Stimulated activated CD4-positive, alpha-beta T cell treated with anti-CD3 and anti-CD28 coated beads, Interleukin-15, amount 100 ng/mL, for 48 hours (primary cell): ENCODE measurements around the gene S100A7.
"Not testable (repeated sequence)": the region's sequence is repeated elsewhere in the genome, so short reads cannot be mapped to it uniquely, and the experiment has no call there.

Source experiments
- DNase-seq, 2 donors: peaks; one replicate each; pipeline ENCODE4 v3.0.0-alpha.2; 2020; ENCODE audit warnings: low read depth in 2 of 2

Gene S100A7

DNA sequence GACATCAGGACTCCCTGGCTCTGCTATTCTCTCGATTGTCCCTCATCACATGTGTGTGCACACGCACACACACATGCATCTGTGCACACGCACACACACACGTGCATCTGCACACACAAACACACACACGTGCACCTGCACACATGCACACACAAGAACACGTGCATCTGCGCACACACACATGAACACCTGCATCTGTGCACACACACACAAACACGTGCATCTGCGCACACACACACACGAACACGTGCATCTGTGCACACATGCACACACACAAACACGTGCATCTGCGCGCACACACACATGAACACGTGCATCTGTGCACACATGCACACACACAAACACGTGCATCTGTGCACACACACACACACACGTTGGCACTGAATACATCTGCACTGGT lies 29.4 kb downstream of the S100A7 start:
- no peak for DNase-seq

DNA sequence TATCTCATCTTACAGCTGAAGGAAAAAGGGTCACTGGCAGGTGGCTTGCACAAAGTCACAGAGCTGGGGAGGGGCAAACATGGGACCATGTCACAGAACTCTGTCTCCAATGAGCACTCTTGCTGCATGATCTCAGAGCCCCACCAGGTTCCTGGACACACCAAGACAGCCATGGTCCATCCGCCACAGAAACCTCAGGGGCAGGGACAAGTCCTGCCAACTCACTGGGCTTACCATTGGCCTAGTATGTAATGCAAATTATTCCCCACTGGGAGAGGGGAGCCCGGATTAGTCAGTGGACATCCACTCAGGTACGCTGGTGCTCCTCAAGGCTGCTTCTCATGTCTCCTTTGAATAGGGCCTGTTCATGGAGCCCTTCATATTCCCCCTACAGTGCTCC lies 29.9 kb downstream of the S100A7 start:
- no peak for DNase-seq

GRCh38 chr1:153430166-153430553 lies 30.3 kb downstream of the S100A7 start:
- DNase-seq: no peak

GRCh38 chr1:153429266-153430165 lies 30.9 kb downstream of the S100A7 start:
- DNase-seq: no peak

DNA sequence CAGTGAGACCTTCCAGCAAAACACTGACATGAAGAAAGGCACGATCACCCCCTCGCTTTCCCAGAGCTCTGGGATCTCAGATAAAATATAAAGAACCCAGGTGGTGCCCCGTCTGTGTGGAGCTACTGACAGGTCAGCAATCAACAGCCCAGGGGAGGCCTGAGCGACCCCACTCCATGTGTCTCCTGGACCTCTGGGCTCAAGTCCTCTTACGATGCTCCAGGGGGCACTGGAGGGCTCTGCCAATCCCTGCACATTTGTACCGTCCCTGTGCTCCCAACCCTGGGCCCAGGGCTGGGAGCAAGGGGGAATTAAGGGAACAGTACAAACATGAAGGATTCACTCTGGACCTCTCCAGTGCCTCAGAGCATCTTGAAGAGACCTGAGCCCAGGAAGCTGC lies 31.7 kb downstream of the S100A7 start:
- no peak for DNase-seq

- DNase-seq: no peak
Observed at GRCh38 chr1:153428073-153428638, 32.3 kb downstream of the S100A7 start.

DNA sequence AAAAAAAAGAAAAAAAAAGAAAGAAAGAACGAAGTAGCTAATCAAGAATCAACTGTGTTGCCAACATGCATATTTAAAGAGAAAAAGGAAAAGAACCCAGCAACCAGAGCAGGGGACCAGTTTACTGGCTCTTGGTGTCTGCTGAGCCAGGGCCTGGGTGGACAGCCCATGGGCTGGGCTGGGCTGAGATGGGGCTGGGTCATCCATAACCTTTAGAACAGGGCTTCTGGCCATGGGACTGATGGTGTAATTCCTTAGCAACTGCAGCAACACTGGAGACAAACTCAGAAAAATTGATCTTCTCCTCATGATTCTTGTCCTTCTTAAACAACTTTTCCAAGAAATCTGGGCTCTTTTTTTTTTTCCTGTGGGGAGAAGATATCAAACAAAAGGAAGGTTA lies 33.6 kb downstream of the S100A7 start:
- no peak for DNase-seq

DNA sequence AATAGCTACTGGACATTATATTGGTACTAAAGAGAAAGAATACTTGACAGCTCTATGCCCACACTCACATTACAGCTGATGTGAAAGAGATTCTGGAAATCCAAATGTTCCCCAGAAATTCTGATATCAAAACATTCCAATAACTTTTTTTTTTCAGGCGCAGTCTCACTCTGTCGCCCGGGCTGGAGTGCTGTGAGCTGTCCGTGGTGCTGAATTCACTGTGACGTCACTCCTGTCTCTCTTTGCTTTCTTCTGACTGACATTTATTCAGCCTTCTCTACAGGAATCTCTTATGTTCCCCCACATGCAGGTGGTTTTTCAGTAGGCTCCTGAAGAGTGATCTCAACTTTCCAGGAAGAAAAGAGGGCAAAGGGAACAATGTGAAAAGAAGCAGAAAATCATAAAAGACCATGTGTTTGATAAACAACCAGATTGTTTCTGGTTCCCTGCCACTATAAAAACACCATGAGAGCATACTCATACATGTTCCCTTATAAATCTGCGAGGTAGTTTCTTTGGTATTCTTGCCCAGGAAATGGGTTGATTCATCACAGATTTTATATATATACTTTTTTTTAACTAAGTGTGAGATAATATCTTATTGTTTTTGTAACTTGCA lies 37.9 kb downstream of the S100A7 start:
- peak; percentile 4 to 46 for DNase-seq

DNA sequence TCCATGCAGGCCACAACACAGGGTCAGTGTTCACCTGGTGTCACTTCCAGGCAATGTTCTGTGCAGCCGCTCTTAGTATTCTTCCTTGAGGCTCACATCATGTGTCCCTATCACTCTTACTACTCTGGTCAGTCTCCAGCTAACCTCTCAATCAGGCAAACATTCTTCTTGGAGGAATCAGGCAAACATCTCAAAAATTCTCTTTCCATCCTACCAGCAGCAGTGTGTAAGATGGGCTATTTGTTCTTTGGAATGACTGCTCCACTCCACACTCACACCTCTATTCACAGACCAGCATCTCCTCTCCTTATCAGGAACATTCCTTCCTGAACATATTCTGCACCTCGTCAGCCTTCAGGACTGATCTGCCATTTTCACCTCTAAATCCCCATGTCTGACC lies 40.1 kb downstream of the S100A7 start:
- DNase-seq: no peak

GRCh38 chr1:153419436-153419793 lies 41.0 kb downstream of the S100A7 start:
- not testable (repeated sequence) for DNase-seq

- DNase-seq: not testable (repeated sequence)
Observed at GRCh38 chr1:153418758-153419435, 41.6 kb downstream of the S100A7 start.

DNA sequence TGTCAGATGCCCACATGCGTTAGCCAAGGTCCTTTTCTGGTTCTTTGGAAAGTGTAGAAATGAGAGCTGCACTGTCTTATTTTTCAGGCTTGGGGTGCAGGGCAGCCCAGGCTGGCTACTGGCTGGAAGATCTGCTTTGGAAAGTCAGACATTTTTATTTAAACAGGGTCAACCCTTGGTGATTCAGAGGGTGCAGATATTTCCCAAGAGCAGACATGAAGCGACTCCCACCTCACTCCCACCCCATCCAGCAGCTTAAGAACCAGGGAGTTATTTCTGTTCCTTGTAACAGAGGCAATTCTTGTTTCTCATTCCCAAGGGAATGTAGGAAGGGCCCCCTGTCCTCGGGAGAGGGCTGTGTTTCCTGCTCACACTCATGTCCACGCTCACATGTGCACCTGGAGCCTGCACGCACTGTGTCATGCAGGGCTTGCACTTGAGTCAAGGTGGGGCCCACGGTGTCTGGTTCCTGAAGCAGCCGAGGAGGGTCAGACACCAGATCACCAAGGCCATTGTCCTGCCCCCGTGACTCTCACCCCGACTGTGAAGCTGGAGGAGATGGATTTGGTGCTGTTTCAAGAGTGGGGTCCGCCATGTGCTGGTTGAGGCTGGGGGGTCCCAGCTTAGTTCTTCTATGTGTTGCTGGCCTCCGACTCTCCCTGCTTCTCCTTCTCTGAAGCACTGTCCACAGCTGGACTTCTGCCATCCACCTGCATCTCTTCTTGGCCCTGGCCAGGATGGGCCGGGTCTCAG lies 43.1 kb downstream of the S100A7 start:
- no peak for DNase-seq

DNA sequence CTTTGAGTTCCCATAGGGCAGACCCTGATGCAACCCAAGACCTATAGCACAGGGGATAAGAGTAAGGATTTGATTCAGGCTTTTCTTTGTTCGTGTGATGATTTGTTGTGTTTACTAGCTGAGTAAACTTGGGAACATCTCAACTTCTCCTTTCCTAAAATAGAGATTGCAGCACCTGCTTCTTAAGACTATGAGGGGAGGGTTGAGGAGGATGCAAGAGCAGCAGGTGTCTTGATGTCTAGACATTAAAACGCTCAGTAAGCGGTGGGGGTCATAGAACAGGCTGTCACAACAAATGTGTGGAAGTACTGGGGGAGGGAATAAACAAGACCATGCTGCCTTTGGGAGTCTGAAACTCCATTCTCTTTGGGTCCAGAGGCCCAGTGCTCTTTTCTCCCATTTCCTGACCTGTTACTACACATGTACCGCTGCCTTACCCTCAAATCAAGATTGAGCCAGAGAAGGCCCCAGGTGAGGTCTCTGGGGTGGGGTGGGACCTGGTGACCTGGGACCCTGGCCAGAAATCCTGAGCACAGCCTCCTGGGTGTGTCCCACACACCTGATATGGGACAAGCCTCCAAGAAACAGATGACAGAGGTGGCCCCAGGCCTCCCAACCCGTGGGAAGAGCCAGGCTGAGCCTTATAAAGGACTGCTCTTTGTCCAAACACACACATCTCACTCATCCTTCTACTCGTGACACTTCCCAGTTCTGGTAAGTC lies 44.4 kb downstream of the S100A7 start, which contains the start of gene S100A7A:
Gene S100A7A, plus strand, starts transcription at position 671 of the 721 bp plus-strand sequence. CDS start 1,563 bp downstream, outside the sequence.
- no peak for DNase-seq

DNA sequence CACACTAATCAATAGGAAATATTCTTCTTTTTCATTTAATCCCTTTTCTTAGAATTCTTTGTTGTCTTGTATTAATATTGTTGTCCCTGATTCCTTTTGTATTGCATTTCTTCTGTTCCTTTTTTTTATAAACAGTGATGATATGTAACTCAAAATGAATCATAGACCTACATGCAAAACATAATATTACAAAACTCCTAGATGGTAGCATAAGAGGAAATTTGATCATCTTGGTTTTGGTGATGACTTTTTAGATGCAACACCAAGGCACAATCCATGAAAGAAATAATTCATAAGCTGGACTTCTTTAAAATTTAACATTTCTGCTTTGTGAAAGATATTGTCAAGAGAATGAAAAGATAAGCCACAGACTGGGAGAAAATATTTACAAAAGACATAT lies 46.5 kb downstream of the S100A7 start:
- DNase-seq: not testable (repeated sequence)
